Neural progenitor cell (in vitro differentiated cells): ENCODE measurements around the gene TARDBP. TPM values are rescaled to one million over a fixed set of nuclear protein-coding genes. Genes with fewer than 3 reads are reported as not detected.
"Not testable (repeated sequence)": the region's sequence is repeated elsewhere in the genome, so short reads cannot be mapped to it uniquely, and the experiment has no call there.

Experiments used
- DNase-seq: peaks from one replicate; pipeline ENCODE4 v3.0.0-alpha.2; 2016; ENCODE audit warnings: low spot score
- H2AFZ ChIP-seq: fragments of 200-600 bp; sonication (generic); replicated peaks from 2 replicates; pipeline ENCODE4 v1.6.1; 2016; ENCODE audit warnings: antibody characterized with exemption
- H3F3A ChIP-seq: fragments of 200-600 bp; sonication (generic); 2 replicates; pipeline ENCODE4 v1.6.1; 2016; ENCODE audit warnings: antibody characterized with exemption, low read depth
- H3K27ac ChIP-seq: fragments of 200-600 bp; sonication (generic); 2 replicates; pipeline ENCODE4 v1.5.1; 2016; ENCODE audit warnings: mild to moderate bottlenecking
- H3K27me3 ChIP-seq: fragments of 200-600 bp; sonication (generic); 2 replicates; pipeline ENCODE4 v1.6.1; 2016; ENCODE audit warnings: mild to moderate bottlenecking, moderate library complexity
- H3K36me3 ChIP-seq: fragments of 200-600 bp; sonication (generic); 2 replicates; pipeline ENCODE4 v1.5.1; 2016
- H3K4me1 ChIP-seq: fragments of 200-600 bp; sonication (generic); 2 replicates; pipeline ENCODE4 v1.6.1; 2016; ENCODE audit warnings: mixed run types
- H3K4me2 ChIP-seq: fragments of 200-600 bp; sonication (generic); 2 replicates; pipeline ENCODE4 v1.6.1; 2016
- H3K4me3 ChIP-seq: fragments of 200-600 bp; sonication (generic); 2 replicates; pipeline ENCODE4 v1.5.1; 2016
- H3K79me2 ChIP-seq: fragments of 200-600 bp; sonication (generic); 2 replicates; pipeline ENCODE4 v1.6.1; 2016; ENCODE audit warnings: low read depth
- H3K9ac ChIP-seq: fragments of 200-600 bp; sonication (generic); 2 replicates; pipeline ENCODE4 v1.6.1; 2016
- H3K9me3 ChIP-seq: fragments of 200-600 bp; sonication (generic); 2 replicates; pipeline ENCODE4 v1.5.1; 2016; ENCODE audit warnings: low read depth
- H4K20me1 ChIP-seq: fragments of 200-600 bp; sonication (generic); 2 replicates; pipeline ENCODE4 v1.6.1; 2016; ENCODE audit warnings: low read depth
- H3K27ac Mint-ChIP-seq: 3 replicates; pipeline ENCODE4 v1.8.0; 2021; ENCODE audit warnings: mixed read lengths
- H3K27me3 Mint-ChIP-seq: 2 replicates; pipeline ENCODE4 v1.8.0; 2022; ENCODE audit warnings: low read depth, mild to moderate bottlenecking, inconsistent platforms, moderate library complexity, mixed read lengths; ENCODE audit not compliant: insufficient read depth
- H3K36me3 Mint-ChIP-seq: 3 replicates; pipeline ENCODE4 v1.8.0; 2021; ENCODE audit warnings: mixed read lengths
- H3K4me1 Mint-ChIP-seq: 3 replicates; pipeline ENCODE4 v1.8.0; 2021; ENCODE audit warnings: mixed read lengths
- H3K4me3 Mint-ChIP-seq: 3 replicates; pipeline ENCODE4 v1.8.0; 2021; ENCODE audit warnings: mild to moderate bottlenecking, moderate library complexity, mixed read lengths
- H3K9me3 Mint-ChIP-seq: 3 replicates; pipeline ENCODE4 v1.8.0; 2020; ENCODE audit warnings: mixed read lengths
- CTCF ChIP-seq: fragments of 200-600 bp; sonication (generic); IDR thresholded peaks from 2 replicates; pipeline ENCODE4 v1.5.1; 2017; ENCODE audit warnings: antibody characterized with exemption, mild to moderate bottlenecking
- EZH2 ChIP-seq: fragments of 200-600 bp; sonication (generic); IDR thresholded peaks from 2 replicates; pipeline ENCODE4 v1.6.1; 2017; ENCODE audit warnings: antibody characterized with exemption, mild to moderate bottlenecking, moderate library complexity
- EZH2phosphoT487 ChIP-seq: fragments of 200-600 bp; sonication (generic); IDR thresholded peaks from 2 replicates; pipeline ENCODE4 v1.6.1; 2017; ENCODE audit warnings: antibody characterized with exemption
- total RNA-seq: library from RNA; depleted of rRNA; stranded (reverse); fragments of >200 nt; gene quantifications from 2 replicates; pipeline ENCODE4 v1.2.3, GENCODE V29; 2015; ENCODE audit warnings: low replicate concordance

Gene TARDBP
- total RNA-seq, 1 donor from 2014 or later, result 202 TPM

- Histone ChIP-seq H3K4me1 (no peaks in the 10 kb centered on the region), H3F3A (no peaks in the 10 kb centered on the region), H4K20me1 (no peaks in the 10 kb centered on the region), H2AFZ (peak overlapping the region; percentile 82), H3K27ac (no peak overlapping the region), H3K9me3 (no peaks in the 10 kb centered on the region), H3K27me3 (no peaks in the 10 kb centered on the region), H3K4me3 (no peak overlapping the region), H3K36me3 (no peaks in the 10 kb centered on the region), H3K9ac (no peak overlapping the region), H3K79me2 (no peaks in the 10 kb centered on the region), H3K4me2 (peak overlapping the region; percentile 58)
- H3K9me3 Mint-ChIP-seq, result no peaks in the 10 kb centered on the region
- H3K27me3 Mint-ChIP-seq, result peaks cover 2% of the 10 kb centered on the region
- peaks cover 7% of the 10 kb centered on the region for H3K4me1 Mint-ChIP-seq
- H3K27ac Mint-ChIP-seq, result peak overlapping the region; percentile 57
- peak; percentile 75 for DNase-seq
- TF ChIP-seq EZH2, result no peak
- TF ChIP-seq CTCF, result no peak
- TF ChIP-seq EZH2phosphoT487, result no peak
- H3K4me3 Mint-ChIP-seq, result peak overlapping the region; percentile 43
- no peaks in the 10 kb centered on the region for H3K36me3 Mint-ChIP-seq
Observed at GRCh38 chr1:11045428-11046269, 33.2 kb downstream of the TARDBP start.

GRCh38 chr1:11046270-11046566 lies 33.8 kb downstream of the TARDBP start:
- H3K36me3 ChIP-seq, result no peaks in the 10 kb centered on the region
- H3F3A ChIP-seq, result no peaks in the 10 kb centered on the region
- H2AFZ ChIP-seq, result no peak overlapping the region
- H3K9me3 ChIP-seq, result no peaks in the 10 kb centered on the region
- Mint-ChIP-seq H3K27me3 (peaks cover 2% of the 10 kb centered on the region), H3K9me3 (no peaks in the 10 kb centered on the region), H3K36me3 (no peaks in the 10 kb centered on the region), H3K27ac (no peak overlapping the region), H3K4me3 (no peak overlapping the region), H3K4me1 (peaks cover 8% of the 10 kb centered on the region)
- no peak overlapping the region for H3K27ac ChIP-seq
- no peaks in the 10 kb centered on the region for H3K27me3 ChIP-seq
- no peak for DNase-seq
- H3K4me2 ChIP-seq, result no peak overlapping the region
- no peak overlapping the region for H3K9ac ChIP-seq
- no peak overlapping the region for H3K4me3 ChIP-seq
- TF ChIP-seq EZH2phosphoT487 (no peak), CTCF (no peak), EZH2 (no peak)
- H3K79me2 ChIP-seq, result no peaks in the 10 kb centered on the region
- no peaks in the 10 kb centered on the region for H4K20me1 ChIP-seq
- no peaks in the 10 kb centered on the region for H3K4me1 ChIP-seq

- no peak within 1 kb of the TSS for H2AFZ ChIP-seq
- peaks cover under 1% of the 10 kb centered on the region for H3K4me1 ChIP-seq
- H3K4me2 ChIP-seq, result no peak within 1 kb of the TSS
- Mint-ChIP-seq H3K36me3 (no peaks in the 10 kb centered on the region), H3K27ac (no peak within 1 kb of the TSS), H3K4me3 (peak within 1 kb of the TSS; percentile 35), H3K27me3 (peaks cover 2% of the 10 kb centered on the region), H3K4me1 (peaks cover 12% of the 10 kb centered on the region), H3K9me3 (no peaks in the 10 kb centered on the region)
- no peak within 1 kb of the TSS for H3K4me3 ChIP-seq
- H3K9me3 ChIP-seq, result no peaks in the 10 kb centered on the region
- H3K9ac ChIP-seq, result no peak within 1 kb of the TSS
- no peak for DNase-seq
- H3K27me3 ChIP-seq, result no peaks in the 10 kb centered on the region
- no peak within 1 kb of the TSS for H3K27ac ChIP-seq
- H3F3A ChIP-seq, result no peaks in the 10 kb centered on the region
- TF ChIP-seq EZH2phosphoT487, result no peak
- TF ChIP-seq CTCF, result no peak
- TF ChIP-seq EZH2, result no peak
- no peaks in the 10 kb centered on the region for H3K79me2 ChIP-seq
- no peaks in the 10 kb centered on the region for H3K36me3 ChIP-seq
- H4K20me1 ChIP-seq, result no peaks in the 10 kb centered on the region
Observed at GRCh38 chr1:11046625-11047365, 34.3 kb downstream of the TARDBP start, which contains the start of gene MASP2. Gene MASP2, minus strand, starts transcription at chr1:11047239. Its CDS starts 32 bp downstream, at chr1:11047207.

GRCh38 chr1:11051121-11051520 lies 38.7 kb downstream of the TARDBP start:
- not testable (repeated sequence) for H3K4me3 ChIP-seq, H3K36me3 ChIP-seq, H3K9me3 Mint-ChIP-seq, H3K27ac Mint-ChIP-seq, DNase-seq, H3K4me3 Mint-ChIP-seq, H3K4me2 ChIP-seq, H3K36me3 Mint-ChIP-seq, H2AFZ ChIP-seq, H3K27me3 Mint-ChIP-seq, H3K79me2 ChIP-seq, H3K27me3 ChIP-seq, H3K9me3 ChIP-seq, H3K9ac ChIP-seq, H3K27ac ChIP-seq
- H3F3A ChIP-seq, result peaks cover 14% of the 10 kb centered on the region
- H4K20me1 ChIP-seq, result peaks cover 27% of the 10 kb centered on the region
- peaks cover 18% of the 10 kb centered on the region for H3K4me1 Mint-ChIP-seq
- peaks cover 16% of the 10 kb centered on the region for H3K4me1 ChIP-seq
